Nucleus accumbens (tissue), 56 donors: ENCODE data around the gene EPSTI1.
"Not testable (repeated sequence)": the region's sequence is repeated elsewhere in the genome, so short reads cannot be mapped to it uniquely, and the experiment has no call there.

ENCODE experiments used
- DNase-seq, 56 donors: peaks; one replicate each; lab custom pipeline; 2025; lab: John Stamatoyannopoulos, UW

Gene EPSTI1

GRCh38 chr13:43006893-43007631 is 15.0 kb upstream of the EPSTI1 start:
- DNase-seq, result no peak

GRCh38 chr13:43005460-43006236 is 13.6 kb upstream of the EPSTI1 start:
- no peak for DNase-seq

- DNase-seq, result no peak
Measured at GRCh38 chr13:43003729-43004128, 11.7 kb upstream of the EPSTI1 start.

- no peak for DNase-seq
Measured at GRCh38 chr13:43003010-43003409, 11.0 kb upstream of the EPSTI1 start.

DNA sequence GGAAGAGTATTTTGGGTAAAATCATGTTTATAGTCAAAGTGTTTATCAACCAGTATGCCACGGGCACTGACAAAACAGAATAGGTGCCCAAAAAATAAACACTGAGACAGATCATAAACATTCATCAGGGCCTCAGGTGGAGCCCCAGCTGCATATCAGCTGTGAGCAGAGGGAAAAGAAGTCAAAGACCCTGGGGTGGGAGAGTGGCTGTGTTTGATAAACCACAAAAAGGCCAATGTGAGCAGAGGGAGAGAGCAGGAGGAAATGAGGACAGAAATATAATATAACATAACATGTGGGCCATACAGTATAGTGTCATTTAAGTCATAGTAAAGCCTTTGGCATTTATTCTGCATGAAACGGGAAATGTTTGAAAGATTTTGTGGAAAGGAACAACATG is 10.0 kb upstream of the EPSTI1 start:
- DNase-seq, result no peak

DNA sequence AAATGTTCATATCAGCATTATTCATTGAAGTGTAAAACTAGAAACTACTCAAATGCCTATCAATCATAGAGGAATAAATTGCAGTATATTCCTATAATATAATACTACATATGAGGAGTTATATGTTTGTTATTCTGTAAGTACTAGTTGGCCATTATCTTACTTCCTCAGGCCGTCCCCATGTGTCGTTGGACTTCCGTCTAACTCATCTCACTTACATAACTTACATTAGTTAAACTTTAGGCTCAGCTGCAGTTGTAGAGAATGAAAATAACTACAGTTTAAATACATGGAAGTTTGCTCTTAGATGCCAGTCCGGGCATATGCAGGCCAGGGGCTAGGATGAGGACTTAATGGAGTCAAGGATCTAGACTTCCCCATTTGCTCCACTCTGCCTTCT is 8.6 kb upstream of the EPSTI1 start:
- DNase-seq, result no peak

DNA sequence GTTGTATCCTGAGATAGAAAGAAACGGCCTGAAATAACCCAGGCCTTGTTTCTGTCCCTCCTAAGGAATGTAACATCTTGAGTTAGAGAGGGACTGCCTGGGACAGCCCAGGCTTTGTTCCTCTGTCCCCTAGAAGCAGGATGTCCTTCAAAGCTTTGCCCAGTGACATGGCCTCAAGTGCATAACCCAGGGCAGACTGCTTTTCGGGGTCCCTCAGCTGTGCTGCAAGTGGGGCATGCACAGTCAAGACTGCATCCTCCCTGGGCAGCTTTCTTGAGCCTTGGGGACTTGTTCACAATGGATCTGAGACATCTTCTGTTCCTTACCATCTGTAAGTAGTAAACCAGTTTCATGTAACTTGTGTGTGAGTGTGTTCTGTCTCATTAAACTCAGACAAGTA is 7.5 kb upstream of the EPSTI1 start:
- no peak for DNase-seq

GRCh38 chr13:42997381-42997780 is 5.3 kb upstream of the EPSTI1 start:
- no peak for DNase-seq

GRCh38 chr13:42996584-42996983 is 4.5 kb upstream of the EPSTI1 start:
- DNase-seq, result no peak

DNA sequence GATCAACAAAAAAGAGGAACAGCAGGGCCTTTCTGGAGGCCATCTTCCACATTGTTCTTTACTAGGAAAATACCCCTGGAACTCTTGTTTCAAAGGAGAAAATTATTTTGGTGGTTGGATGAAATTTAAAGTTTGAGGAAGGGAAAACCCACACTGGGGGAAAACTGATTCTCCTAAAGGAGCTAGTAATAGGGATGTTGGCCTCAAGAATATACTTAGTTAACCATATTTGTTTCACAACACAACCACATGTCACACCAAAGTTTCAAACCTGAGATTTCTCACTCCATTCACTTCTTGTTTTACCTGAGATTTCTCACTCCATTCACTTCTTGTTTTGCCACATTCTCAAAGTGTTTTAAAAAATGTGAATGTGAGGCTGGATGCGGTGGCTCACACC is 2.8 kb upstream of the EPSTI1 start:
- no peak for DNase-seq

DNA sequence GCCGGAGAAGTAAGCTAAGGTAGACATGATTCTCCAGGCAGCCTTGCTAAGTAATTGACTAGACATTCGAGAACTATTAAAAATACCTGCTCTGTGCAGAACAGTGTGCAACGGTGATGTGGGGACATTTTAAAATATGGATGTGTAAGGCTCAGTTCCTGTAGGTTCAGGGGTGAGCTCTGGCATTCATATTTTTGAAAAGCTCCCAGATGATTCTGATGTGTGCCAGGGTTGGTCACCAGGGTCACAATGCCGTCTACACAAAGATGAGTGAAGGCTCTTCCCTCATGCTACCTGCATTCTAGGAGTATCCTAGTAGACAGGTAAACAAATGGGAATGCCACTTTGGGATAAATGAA is 702 bp upstream of the EPSTI1 start:
- DNase-seq, result no peak

DNA sequence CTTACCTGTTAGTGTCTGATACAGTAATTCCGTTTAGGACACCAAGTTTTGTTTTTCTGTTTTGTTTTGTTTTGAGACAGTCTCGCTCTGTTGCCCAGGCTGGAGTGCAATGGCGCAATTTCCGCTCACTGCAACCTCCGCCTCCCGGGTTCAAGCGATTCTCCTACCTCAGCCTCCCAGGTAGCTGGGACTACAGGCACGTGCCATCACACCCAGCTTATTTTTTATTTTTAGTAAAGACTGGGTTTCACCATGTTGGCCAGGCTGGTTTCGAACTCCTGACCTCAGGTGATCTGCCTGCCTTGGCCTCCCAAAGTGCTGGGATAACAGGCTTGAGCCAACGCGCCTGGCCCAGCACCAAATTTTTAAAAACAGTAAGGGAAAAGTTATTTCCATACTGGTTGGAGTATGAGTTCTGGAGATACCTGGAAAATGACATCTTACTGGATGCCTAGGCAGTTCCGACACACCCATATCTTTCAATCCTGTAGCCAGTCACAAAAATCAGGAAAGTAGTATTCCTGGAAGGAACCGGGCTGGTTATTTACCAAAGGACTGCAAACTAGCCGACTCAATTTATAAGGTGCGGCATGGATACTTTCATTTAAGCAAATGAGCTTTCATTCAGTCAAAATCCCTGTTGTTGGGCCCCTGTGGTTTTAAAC is 676 bp downstream of the EPSTI1 start:
- DNase-seq, result not testable (repeated sequence)

GRCh38 chr13:42990291-42991232 is 1.5 kb downstream of the EPSTI1 start:
- no peak for DNase-seq

- DNase-seq, result no peak
Measured at GRCh38 chr13:42986176-42986574, 5.9 kb downstream of the EPSTI1 start.

GRCh38 chr13:42985312-42986175 is 6.5 kb downstream of the EPSTI1 start:
- peak in 8 of 56 donors; percentile 3 to 47 (median 12) for DNase-seq

DNA sequence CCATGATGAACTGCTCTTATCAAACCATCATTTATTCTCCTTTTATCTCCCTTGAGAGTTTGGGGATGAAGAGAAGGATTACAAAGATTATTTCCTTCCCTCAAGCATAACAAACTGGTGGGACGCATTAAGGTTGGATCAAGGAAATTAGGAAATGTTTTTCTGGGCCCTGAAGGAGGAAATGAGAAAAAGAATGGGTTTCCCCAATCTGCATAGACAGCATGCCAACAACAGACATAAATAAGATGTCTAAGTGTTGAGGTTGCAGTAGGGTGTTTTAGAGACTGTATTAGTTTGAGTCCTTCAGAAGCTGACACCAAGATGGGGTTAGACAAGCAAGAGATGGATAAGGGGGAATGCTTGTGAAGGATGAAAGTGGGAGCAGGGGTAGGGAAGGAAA is 7.3 kb downstream of the EPSTI1 start:
- no peak for DNase-seq

DNA sequence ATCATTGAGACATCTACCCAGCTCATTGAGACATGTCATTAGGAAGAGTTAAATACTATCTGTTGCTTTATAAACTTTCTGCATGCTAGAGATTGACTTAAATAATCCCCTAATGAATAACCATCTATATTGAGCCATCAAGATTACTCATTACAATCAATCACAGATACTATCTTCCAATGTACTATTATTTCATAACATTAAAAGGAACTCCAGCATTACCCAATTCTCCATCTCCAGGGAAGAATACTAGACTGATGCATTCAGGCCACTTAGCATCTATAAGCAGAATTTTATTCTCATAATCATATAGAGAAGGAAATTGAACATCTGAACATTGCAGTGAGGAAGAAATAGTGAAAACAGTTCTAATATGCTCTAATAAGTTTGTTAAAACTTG is 8.0 kb downstream of the EPSTI1 start:
- no peak for DNase-seq

DNA sequence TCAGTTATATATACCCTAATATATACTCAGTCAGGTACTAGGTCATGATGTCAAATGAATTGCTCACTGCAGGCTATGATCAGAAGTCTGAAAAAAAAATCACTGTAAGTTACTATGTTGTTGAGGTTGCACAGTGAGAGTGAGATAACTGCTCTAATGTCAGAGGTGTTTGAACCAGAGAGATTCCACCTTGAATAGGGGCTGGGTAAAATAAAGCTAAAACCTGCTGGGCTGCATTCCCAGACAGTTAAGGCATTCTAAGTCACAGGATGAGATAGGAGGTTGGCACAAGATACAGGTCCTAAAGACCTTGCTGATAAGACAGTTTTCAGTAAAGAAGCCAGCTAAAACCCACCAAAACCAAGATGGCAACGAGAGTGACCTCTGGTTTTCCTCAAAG is 10.2 kb downstream of the EPSTI1 start:
- no peak for DNase-seq

- no peak for DNase-seq
Measured at GRCh38 chr13:42981317-42981716, 10.7 kb downstream of the EPSTI1 start.
